ENCODE data around the gene AFG3L2. TPM values are rescaled to one million over a fixed set of nuclear protein-coding genes. Genes with fewer than 3 reads are reported as not detected.

AFG3L2 gene
- total RNA-seq, 1 donor = 52.1 TPM

Other genes with a start within 250 kb of the AFG3L2 start
- gene CIDEA, start 122.9 kb downstream of the AFG3L2 start, total RNA-seq = not detected
- gene TUBB6, start 69.0 kb downstream of the AFG3L2 start, total RNA-seq = 36.7 TPM
- gene PRELID3A, start 30.7 kb upstream of the AFG3L2 start, total RNA-seq = not detected

Data from mononuclear cell (primary cell).